Breast epithelium (tissue), 4 donors: Measurements from ENCODE around the gene GPS2. TPM values are rescaled to one million over a fixed set of nuclear protein-coding genes. Genes with fewer than 3 reads are reported as not detected.

Source experiments
- DNase-seq, 2 donors: peaks; one replicate each; pipeline ENCODE4 v3.0.0-alpha.2; 2019; ENCODE audit warnings: low spot score in 2 of 2
- H3K27ac ChIP-seq, 2 donors: fragments of 200-600 bp; sonication (generic) in 1 of 2; one replicate each; pipeline ENCODE4 v1.5.1; 2016 to 2019; ENCODE audit warnings: mild to moderate bottlenecking in 1 of 2
- H3K27me3 ChIP-seq, 2 donors: fragments of 200-600 bp; sonication (generic) in 1 of 2; one replicate each; pipeline versions ENCODE4 v1.5.1 to v1.6.0; 2017 to 2019; ENCODE audit warnings: control low read depth in 1 of 2, mild to moderate bottlenecking in 1 of 2
- H3K36me3 ChIP-seq: fragments of 200-600 bp; one replicate; pipeline ENCODE4 v1.5.1; 2019
- H3K4me1 ChIP-seq, 2 donors: fragments of 200-600 bp; sonication (generic); one replicate each; pipeline ENCODE4 v1.5.1; 2016 to 2019; ENCODE audit warnings: control low read depth in 1 of 2
- H3K4me3 ChIP-seq, 3 donors: fragments of 200-600 bp; sonication (generic); 1 replicate in 2 of 3; 2 replicates in 1 of 3; pipeline ENCODE4 v1.5.1; 2016 to 2019; ENCODE audit warnings: mild to moderate bottlenecking in 3 of 3, moderate library complexity in 2 of 3
- H3K9me3 ChIP-seq, 2 donors: fragments of 200-600 bp; sonication (generic) in 1 of 2; one replicate each; pipeline ENCODE4 v1.5.1; 2016 to 2019; ENCODE audit warnings: control low read depth in 1 of 2
- POLR2A ChIP-seq: fragments of 450-650 bp; IDR thresholded peaks from one replicate; pipeline ENCODE4 v1.6.1; 2016; ENCODE audit warnings: antibody characterized with exemption, mild to moderate bottlenecking, moderate library complexity
- POLR2AphosphoS5 ChIP-seq, 3 donors: sonication (generic); formaldehyde crosslinking; IDR thresholded peaks; one replicate each; pipeline ENCODE4 v1.6.1; 2017; ENCODE audit warnings: antibody characterized with exemption in 3 of 3
- intact Hi-C: fragments of 100-400 bp; cut with DNase I; formaldehyde crosslinking; loops from one replicate; pipeline ENCODE4 v1.15.1; 2023; ENCODE audit warnings: low total_unique reads
- total RNA-seq, 3 donors: library from RNA; depleted of rRNA; stranded (reverse); fragments of >200 nt; gene quantifications; one replicate each; pipeline ENCODE4 v1.1.0, GENCODE V29; 2016
- TF ChIP-seq, protein P1 (sequence below), 3 donors: fragments of 450-650 bp; IDR thresholded peaks; one replicate each; pipeline ENCODE4 v1.5.1; 2016 to 2017; ENCODE audit warnings: antibody characterized with exemption in 3 of 3, mild to moderate bottlenecking in 3 of 3, moderate library complexity in 3 of 3

The GPS2 gene
- total RNA-seq, 3 donors from 2014 or later: 77.3 to 109 (median 84.2) TPM

- Histone ChIP-seq H3K4me1 (peaks cover 4% of the 10 kb centered on the region in 2 donors), H3K27ac (peak overlapping the region; percentile 63 to 71), H3K36me3 (no peaks in the 10 kb centered on the region), H3K9me3 (no peaks in the 10 kb centered on the region), H3K27me3 (no peaks in the 10 kb centered on the region), H3K4me3 (peak overlapping the region; percentile 0 to 58 (median 46))
- DNase-seq: no peak
- TF ChIP-seq POLR2A (no peak), POLR2AphosphoS5 (IDR thresholded peaks at IDR 0.05) (no peak)
- TF ChIP-seq, protein P1, sequence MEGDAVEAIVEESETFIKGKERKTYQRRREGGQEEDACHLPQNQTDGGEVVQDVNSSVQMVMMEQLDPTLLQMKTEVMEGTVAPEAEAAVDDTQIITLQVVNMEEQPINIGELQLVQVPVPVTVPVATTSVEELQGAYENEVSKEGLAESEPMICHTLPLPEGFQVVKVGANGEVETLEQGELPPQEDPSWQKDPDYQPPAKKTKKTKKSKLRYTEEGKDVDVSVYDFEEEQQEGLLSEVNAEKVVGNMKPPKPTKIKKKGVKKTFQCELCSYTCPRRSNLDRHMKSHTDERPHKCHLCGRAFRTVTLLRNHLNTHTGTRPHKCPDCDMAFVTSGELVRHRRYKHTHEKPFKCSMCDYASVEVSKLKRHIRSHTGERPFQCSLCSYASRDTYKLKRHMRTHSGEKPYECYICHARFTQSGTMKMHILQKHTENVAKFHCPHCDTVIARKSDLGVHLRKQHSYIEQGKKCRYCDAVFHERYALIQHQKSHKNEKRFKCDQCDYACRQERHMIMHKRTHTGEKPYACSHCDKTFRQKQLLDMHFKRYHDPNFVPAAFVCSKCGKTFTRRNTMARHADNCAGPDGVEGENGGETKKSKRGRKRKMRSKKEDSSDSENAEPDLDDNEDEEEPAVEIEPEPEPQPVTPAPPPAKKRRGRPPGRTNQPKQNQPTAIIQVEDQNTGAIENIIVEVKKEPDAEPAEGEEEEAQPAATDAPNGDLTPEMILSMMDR (IDR thresholded peaks at IDR 0.05): no peak
- intact Hi-C loops: loop anchor here (2.0 kb wide), 1 partner anchor 13 kb away; the partner anchor contains the start of gene SLC2A4
These were observed 21.1 kb downstream of the GPS2 start for GRCh38 chr17:7293816-7294613.

DNA sequence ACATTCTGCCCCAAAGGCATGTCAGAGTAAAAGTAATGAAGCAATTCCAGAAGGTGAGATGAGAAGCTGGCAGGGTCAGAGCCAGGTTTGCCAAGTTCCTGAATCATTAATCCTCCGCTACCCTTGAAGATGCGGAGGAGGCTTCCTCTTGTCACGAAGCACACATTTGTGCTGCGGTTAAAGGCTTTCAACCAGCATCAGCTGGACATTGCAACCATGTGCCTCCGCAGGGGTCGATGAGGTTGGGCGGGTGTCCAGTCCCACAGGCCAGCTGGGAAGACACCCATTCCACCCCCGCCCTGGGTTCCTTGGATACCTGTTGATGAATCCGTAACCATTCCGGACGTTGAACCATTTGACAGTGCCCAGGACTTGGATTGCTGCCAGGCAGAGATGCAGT lies 22.0 kb downstream of the GPS2 start:
- peaks cover 4% of the 10 kb centered on the region in 2 donors for H3K4me1 ChIP-seq
- no peak for DNase-seq
- peak overlapping the region; percentile 63 to 71 for H3K27ac ChIP-seq
- no peaks in the 10 kb centered on the region for H3K36me3 ChIP-seq
- peak overlapping the region in 1 of 3 donors; percentile 15 for H3K4me3 ChIP-seq
- H3K27me3 ChIP-seq: no peaks in the 10 kb centered on the region
- no peak for TF ChIP-seq POLR2A
- TF ChIP-seq, protein P1 (IDR thresholded peaks at IDR 0.05): no peak
- TF ChIP-seq POLR2AphosphoS5 (IDR thresholded peaks at IDR 0.05): no peak
- intact Hi-C loops: no loop called here
- H3K9me3 ChIP-seq: no peaks in the 10 kb centered on the region

GRCh38 chr17:7292729-7293128 lies 22.4 kb downstream of the GPS2 start:
- TF ChIP-seq POLR2AphosphoS5 (IDR thresholded peaks at IDR 0.05) (no peak), POLR2A (no peak)
- TF ChIP-seq, protein P1 (IDR thresholded peaks at IDR 0.05): no peak
- intact Hi-C loops: no loop called here
- Histone ChIP-seq H3K27ac (peak overlapping the region; percentile 63 to 71), H3K36me3 (no peaks in the 10 kb centered on the region), H3K9me3 (no peaks in the 10 kb centered on the region), H3K4me3 (no peak overlapping the region), H3K4me1 (peaks cover 4% of the 10 kb centered on the region in 2 donors), H3K27me3 (no peaks in the 10 kb centered on the region)
- no peak for DNase-seq

DNA sequence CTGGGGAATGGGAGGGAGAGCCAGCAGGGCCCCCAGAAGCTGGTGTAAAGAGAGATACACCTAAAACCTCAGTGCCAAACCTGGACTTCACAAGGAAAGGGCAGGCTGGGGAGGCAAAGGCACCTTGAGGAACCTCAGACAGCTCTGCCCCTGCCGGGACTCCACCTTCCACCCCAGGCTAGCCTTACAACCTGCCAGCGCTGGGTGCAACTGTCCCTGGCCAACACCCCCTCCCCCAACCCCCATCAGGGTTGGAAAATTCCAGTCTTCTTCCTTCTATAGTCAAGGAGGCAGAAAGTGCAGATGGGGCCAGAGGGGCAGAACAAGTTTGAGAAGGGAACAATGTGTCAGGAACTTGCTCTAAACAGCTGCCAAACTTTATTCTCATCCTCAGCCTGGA lies 23.0 kb downstream of the GPS2 start:
- no peaks in the 10 kb centered on the region for H3K9me3 ChIP-seq
- H3K27me3 ChIP-seq: no peaks in the 10 kb centered on the region
- H3K36me3 ChIP-seq: no peaks in the 10 kb centered on the region
- no peak for DNase-seq
- H3K4me1 ChIP-seq: peaks cover 4% of the 10 kb centered on the region in 2 donors
- no peak overlapping the region for H3K4me3 ChIP-seq
- TF ChIP-seq POLR2A (no peak), POLR2AphosphoS5 (IDR thresholded peaks at IDR 0.05) (no peak)
- TF ChIP-seq, protein P1 (IDR thresholded peaks at IDR 0.05): no peak
- peak overlapping the region; percentile 63 to 71 for H3K27ac ChIP-seq
- intact Hi-C loops: no loop called here

DNA sequence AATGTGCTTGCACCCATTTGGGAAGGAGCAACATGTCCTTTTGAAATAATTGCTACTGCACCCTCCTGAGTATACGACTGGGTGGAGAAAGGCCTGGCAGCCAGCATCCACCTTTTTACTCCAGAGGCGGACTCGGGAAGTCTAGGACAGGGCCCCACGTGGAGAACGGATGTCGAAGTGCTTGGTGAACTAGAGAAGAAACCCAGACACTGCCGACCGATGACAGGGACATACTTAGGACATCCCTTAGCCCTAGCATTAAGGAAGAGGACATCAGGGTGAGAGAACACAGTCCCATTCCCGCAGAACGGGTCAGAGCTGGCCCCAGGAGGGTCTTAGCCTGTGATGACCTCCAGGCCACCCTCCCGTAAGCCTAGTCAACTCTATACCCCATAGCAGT lies 24.5 kb downstream of the GPS2 start:
- Histone ChIP-seq H3K4me3 (no peak overlapping the region), H3K4me1 (no peaks in the 10 kb centered on the region), H3K9me3 (no peaks in the 10 kb centered on the region), H3K36me3 (no peaks in the 10 kb centered on the region), H3K27me3 (no peaks in the 10 kb centered on the region), H3K27ac (no peak overlapping the region)
- intact Hi-C loops: no loop called here
- TF ChIP-seq POLR2AphosphoS5 (IDR thresholded peaks at IDR 0.05): no peak
- no peak for TF ChIP-seq POLR2A
- TF ChIP-seq, protein P1 (IDR thresholded peaks at IDR 0.05): no peak
- no peak for DNase-seq
